Mesendoderm (in vitro differentiated cells): ENCODE data around the gene CAST.

ENCODE experiments used
- DNase-seq: peaks from one replicate; pipeline ENCODE4 v3.0.0; 2013
- H2AK5ac ChIP-seq: 2 replicates; pipeline ENCODE4 v1.6.1; 2013; ENCODE audit warnings: low read length, inconsistent platforms
- H2BK120ac ChIP-seq: 2 replicates; pipeline ENCODE4 v1.6.1; 2013; ENCODE audit warnings: low read depth, mild to moderate bottlenecking, low read length, moderate library complexity, mixed read lengths
- H2BK15ac ChIP-seq: replicated peaks from 2 replicates; pipeline ENCODE4 v1.6.1; 2013; ENCODE audit warnings: low read depth, mild to moderate bottlenecking, moderate library complexity
- H2BK5ac ChIP-seq: 2 replicates; pipeline ENCODE4 v1.6.1; 2013; ENCODE audit warnings: low read length, inconsistent platforms
- H3K18ac ChIP-seq: 2 replicates; pipeline ENCODE4 v1.6.1; 2013; ENCODE audit warnings: mild to moderate bottlenecking, low read length, mixed read lengths
- H3K23ac ChIP-seq: one replicate; pipeline ENCODE4 v1.6.1; 2013; ENCODE audit warnings: low read length
- H3K27ac ChIP-seq: 2 replicates; pipeline ENCODE4 v1.5.1; 2013; ENCODE audit warnings: low read depth, mild to moderate bottlenecking, inconsistent platforms, low read length, moderate library complexity
- H3K27me3 ChIP-seq: 2 replicates; pipeline ENCODE4 v1.6.1; 2013; ENCODE audit warnings: low read length, control low read depth, mild to moderate bottlenecking, inconsistent platforms; ENCODE audit not compliant: insufficient read depth, poor library complexity
- H3K36me3 ChIP-seq: 2 replicates; pipeline ENCODE4 v1.6.1; 2013; ENCODE audit warnings: low read length, inconsistent platforms; ENCODE audit not compliant: control insufficient read depth, insufficient read depth
- H3K4ac ChIP-seq: one replicate; pipeline ENCODE4 v1.6.1; 2013; ENCODE audit warnings: low read depth, mild to moderate bottlenecking, low read length, moderate library complexity
- H3K4me1 ChIP-seq: 2 replicates; pipeline ENCODE4 v1.6.1; 2013; ENCODE audit warnings: low read depth, low read length, inconsistent platforms; ENCODE audit not compliant: control insufficient read depth
- H3K4me2 ChIP-seq: 2 replicates; pipeline ENCODE4 v1.6.1; 2013; ENCODE audit warnings: low read length
- H3K4me3 ChIP-seq: 2 replicates; pipeline ENCODE4 v1.5.1; 2013; ENCODE audit warnings: mild to moderate bottlenecking, low read length
- H3K56ac ChIP-seq: one replicate; pipeline ENCODE4 v1.6.1; 2013; ENCODE audit warnings: low read length
- H3K79me1 ChIP-seq: 2 replicates; pipeline ENCODE4 v1.6.1; 2013; ENCODE audit warnings: low read length, inconsistent platforms
- H3K79me2 ChIP-seq: 2 replicates; pipeline ENCODE4 v1.6.1; 2013; ENCODE audit warnings: mild to moderate bottlenecking, low read length; ENCODE audit not compliant: control insufficient read depth, insufficient read depth
- H3K9ac ChIP-seq: 2 replicates; pipeline ENCODE4 v1.6.1; 2013; ENCODE audit warnings: low read length, inconsistent platforms
- H4K5ac ChIP-seq: one replicate; pipeline ENCODE4 v1.6.1; 2013; ENCODE audit warnings: low read length
- H4K8ac ChIP-seq: one replicate; pipeline ENCODE4 v1.6.1; 2013; ENCODE audit warnings: low read depth, mild to moderate bottlenecking, control low read depth, low read length, moderate library complexity
- WGBS: extraction: QIAGEN DNeasy Blood & Tissue Kit; methylation state at CpG from one replicate; pipeline ENCODE4 v1.1.7; 2013; ENCODE audit warnings: low lambda C conversion rate, missing lambda C conversion rate; ENCODE audit not compliant: insufficient coverage; ENCODE audit errors: extremely low coverage; 5-methylcytosine and 5-hydroxymethylcytosine counted together

The CAST gene

GRCh38 chr5:96638561-96638960 lies 23.6 kb upstream of the CAST start:
- H3K4me1 ChIP-seq, result no peaks in the 10 kb centered on the region
- H3K27me3 ChIP-seq, result no peaks in the 10 kb centered on the region
- no peak overlapping the region for H4K5ac ChIP-seq
- no peaks in the 10 kb centered on the region for H3K79me2 ChIP-seq
- H3K18ac ChIP-seq, result no peak overlapping the region
- no peak overlapping the region for H2BK15ac ChIP-seq
- no peaks in the 10 kb centered on the region for H3K36me3 ChIP-seq
- WGBS, result no CpG with 5 or more reads among the region's 3 CpGs
- H4K8ac ChIP-seq, result no peak overlapping the region
- H2AK5ac ChIP-seq, result no peak overlapping the region
- H2BK5ac ChIP-seq, result no peak overlapping the region
- DNase-seq, result no peak
- no peak overlapping the region for H3K4me2 ChIP-seq
- no peak overlapping the region for H3K9ac ChIP-seq
- no peak overlapping the region for H2BK120ac ChIP-seq
- no peak overlapping the region for H3K23ac ChIP-seq
- H3K79me1 ChIP-seq, result no peaks in the 10 kb centered on the region
- no peak overlapping the region for H3K56ac ChIP-seq
- no peak overlapping the region for H3K27ac ChIP-seq
- H3K4ac ChIP-seq, result no peak overlapping the region
- no peak overlapping the region for H3K4me3 ChIP-seq

- Histone ChIP-seq H3K27ac (no peak overlapping the region), H4K8ac (no peak overlapping the region), H3K18ac (no peak overlapping the region), H3K4me1 (no peaks in the 10 kb centered on the region), H3K4ac (no peak overlapping the region), H2BK5ac (no peak overlapping the region), H3K4me2 (no peak overlapping the region), H3K9ac (no peak overlapping the region), H3K56ac (no peak overlapping the region), H3K4me3 (no peak overlapping the region), H2AK5ac (no peak overlapping the region), H2BK15ac (no peak overlapping the region), H3K27me3 (no peaks in the 10 kb centered on the region), H3K23ac (no peak overlapping the region), H3K79me2 (no peaks in the 10 kb centered on the region), H4K5ac (no peak overlapping the region), H3K79me1 (no peaks in the 10 kb centered on the region), H2BK120ac (no peak overlapping the region), H3K36me3 (no peaks in the 10 kb centered on the region)
- no peak for DNase-seq
- no CpG with 5 or more reads among the region's 3 CpGs for WGBS
Measured at GRCh38 chr5:96640696-96641095, 21.5 kb upstream of the CAST start.

GRCh38 chr5:96641368-96642280 lies 20.6 kb upstream of the CAST start:
- no peak overlapping the region for H3K23ac ChIP-seq

GRCh38 chr5:96642281-96642640 lies 19.9 kb upstream of the CAST start:
- Histone ChIP-seq H2BK15ac (no peak overlapping the region), H3K4me3 (no peak overlapping the region), H3K9ac (no peak overlapping the region), H3K27ac (no peak overlapping the region), H3K4me1 (no peaks in the 10 kb centered on the region), H3K4ac (no peak overlapping the region), H4K5ac (no peak overlapping the region), H3K79me2 (no peaks in the 10 kb centered on the region), H3K27me3 (no peaks in the 10 kb centered on the region), H3K56ac (no peak overlapping the region), H3K36me3 (no peaks in the 10 kb centered on the region), H3K18ac (no peak overlapping the region), H4K8ac (no peak overlapping the region), H3K23ac (no peak overlapping the region), H2BK5ac (no peak overlapping the region), H2AK5ac (no peak overlapping the region), H2BK120ac (no peak overlapping the region), H3K4me2 (no peak overlapping the region), H3K79me1 (no peaks in the 10 kb centered on the region)
- no CpG with 5 or more reads among the region's 2 CpGs for WGBS
- no peak for DNase-seq

More at GRCh38 chr5:96641368-96642280, 20.6 kb upstream of the CAST start:
- Histone ChIP-seq H3K9ac (no peak overlapping the region), H2BK120ac (no peak overlapping the region), H3K79me2 (no peaks in the 10 kb centered on the region), H3K4me3 (no peak overlapping the region), H3K27ac (no peak overlapping the region), H3K4me2 (no peak overlapping the region), H4K8ac (no peak overlapping the region), H2BK5ac (no peak overlapping the region), H3K18ac (no peak overlapping the region), H3K27me3 (no peaks in the 10 kb centered on the region), H3K4me1 (no peaks in the 10 kb centered on the region), H3K4ac (no peak overlapping the region), H3K56ac (no peak overlapping the region), H4K5ac (no peak overlapping the region), H2AK5ac (no peak overlapping the region), H2BK15ac (no peak overlapping the region), H3K79me1 (no peaks in the 10 kb centered on the region), H3K36me3 (no peaks in the 10 kb centered on the region)
- no peak for DNase-seq
- WGBS, result no CpG with 5 or more reads among the region's 5 CpGs

- no peaks in the 10 kb centered on the region for H3K27me3 ChIP-seq
- H3K4me3 ChIP-seq, result no peak overlapping the region
- H3K23ac ChIP-seq, result no peak overlapping the region
- no peaks in the 10 kb centered on the region for H3K79me2 ChIP-seq
- no peak overlapping the region for H3K9ac ChIP-seq
- H4K5ac ChIP-seq, result no peak overlapping the region
- H2BK5ac ChIP-seq, result no peak overlapping the region
- H3K27ac ChIP-seq, result no peak overlapping the region
- H3K4ac ChIP-seq, result no peak overlapping the region
- no peak overlapping the region for H2BK15ac ChIP-seq
- H3K4me2 ChIP-seq, result no peak overlapping the region
- no peaks in the 10 kb centered on the region for H3K4me1 ChIP-seq
- H4K8ac ChIP-seq, result no peak overlapping the region
- 100% methylated on average over 1 of the region's 7 CpGs for WGBS
- no peak overlapping the region for H3K18ac ChIP-seq
- no peak overlapping the region for H2BK120ac ChIP-seq
- no peak overlapping the region for H3K56ac ChIP-seq
- DNase-seq, result no peak
- H2AK5ac ChIP-seq, result no peak overlapping the region
- no peaks in the 10 kb centered on the region for H3K36me3 ChIP-seq
- no peaks in the 10 kb centered on the region for H3K79me1 ChIP-seq
Measured at GRCh38 chr5:96645091-96645490, 17.1 kb upstream of the CAST start.

GRCh38 chr5:96648023-96648422 lies 14.2 kb upstream of the CAST start:
- Histone ChIP-seq H3K79me2 (no peaks in the 10 kb centered on the region), H2BK5ac (no peak overlapping the region), H3K36me3 (no peaks in the 10 kb centered on the region), H3K56ac (no peak overlapping the region), H3K4me2 (no peak overlapping the region), H2AK5ac (no peak overlapping the region), H2BK120ac (no peak overlapping the region), H4K8ac (no peak overlapping the region), H3K4ac (no peak overlapping the region), H3K9ac (no peak overlapping the region), H3K4me1 (no peaks in the 10 kb centered on the region), H3K27ac (no peak overlapping the region), H2BK15ac (no peak overlapping the region), H3K27me3 (no peaks in the 10 kb centered on the region), H3K4me3 (no peak overlapping the region), H4K5ac (no peak overlapping the region), H3K23ac (no peak overlapping the region), H3K79me1 (no peaks in the 10 kb centered on the region), H3K18ac (no peak overlapping the region)
- DNase-seq, result no peak
